Measurements from ENCODE around the gene HS6ST2.

Gene HS6ST2

GRCh38 chrX:132875650-132876522 lies 82.5 kb downstream of the HS6ST2 start:
- no peak overlapping the region for H3K4me3 ChIP-seq (ENCODE audit: low read length)
- no peaks in the 10 kb centered on the region for H3K27me3 ChIP-seq (ENCODE audit: control insufficient read depth, low read length)
- H3K36me3 ChIP-seq (ENCODE audit: control insufficient read depth, low read length): no peaks in the 10 kb centered on the region
- H3K9me2 ChIP-seq (replicated peaks; ENCODE audit: control insufficient read depth, low read length): no peaks in the 10 kb centered on the region
- no peaks in the 10 kb centered on the region for H3F3A ChIP-seq (ENCODE audit: control insufficient read depth, insufficient read depth)
- H3K79me2 ChIP-seq (ENCODE audit: control insufficient read depth, low read length): no peaks in the 10 kb centered on the region
- no peaks in the 10 kb centered on the region for H4K20me1 ChIP-seq (ENCODE audit: control insufficient read depth, insufficient read depth, low read depth, low read length)
- H3K4me1 ChIP-seq (ENCODE audit: control insufficient read depth, low read length): no peaks in the 10 kb centered on the region
- no peak overlapping the region for H3K4me2 ChIP-seq (ENCODE audit: low read length)
- H3K27ac ChIP-seq (ENCODE audit: low read depth, low read length): no peak overlapping the region
- TF ChIP-seq EZH2phosphoT487 (IDR thresholded peaks at IDR 0.05; ENCODE audit: borderline replicate concordance, low read length) (no peak), CTCF (IDR thresholded peaks at IDR 0.05; ENCODE audit: low read depth, low read length, poor library complexity, severe bottlenecking) (no peak)
- H3K9me3 ChIP-seq (ENCODE audit: control insufficient read depth, insufficient read depth, low read length): no peaks in the 10 kb centered on the region

GRCh38 chrX:132862562-132862961 lies 95.9 kb downstream of the HS6ST2 start:
- H3K4me2 ChIP-seq (ENCODE audit: low read length): no peak overlapping the region
- H3K9me3 ChIP-seq (ENCODE audit: control insufficient read depth, insufficient read depth, low read length): no peaks in the 10 kb centered on the region
- no peaks in the 10 kb centered on the region for H3K79me2 ChIP-seq (ENCODE audit: control insufficient read depth, low read length)
- H3K27me3 ChIP-seq (ENCODE audit: control insufficient read depth, low read length): no peaks in the 10 kb centered on the region
- TF ChIP-seq EZH2phosphoT487 (IDR thresholded peaks at IDR 0.05; ENCODE audit: borderline replicate concordance, low read length) (no peak), CTCF (IDR thresholded peaks at IDR 0.05; ENCODE audit: low read depth, low read length, poor library complexity, severe bottlenecking) (no peak)
- H4K20me1 ChIP-seq (ENCODE audit: control insufficient read depth, insufficient read depth, low read depth, low read length): no peaks in the 10 kb centered on the region
- H3F3A ChIP-seq (ENCODE audit: control insufficient read depth, insufficient read depth): no peaks in the 10 kb centered on the region
- H3K9me2 ChIP-seq (replicated peaks; ENCODE audit: control insufficient read depth, low read length): no peaks in the 10 kb centered on the region
- no peaks in the 10 kb centered on the region for H3K36me3 ChIP-seq (ENCODE audit: control insufficient read depth, low read length)
- H3K4me1 ChIP-seq (ENCODE audit: control insufficient read depth, low read length): no peaks in the 10 kb centered on the region
- no peak overlapping the region for H3K27ac ChIP-seq (ENCODE audit: low read depth, low read length)
- H3K4me3 ChIP-seq (ENCODE audit: low read length): no peak overlapping the region

- Histone ChIP-seq H3K79me2 (ENCODE audit: control insufficient read depth, low read length) (no peaks in the 10 kb centered on the region), H4K20me1 (ENCODE audit: control insufficient read depth, insufficient read depth, low read depth, low read length) (no peaks in the 10 kb centered on the region), H3K4me2 (ENCODE audit: low read length) (no peak overlapping the region), H3K9me3 (ENCODE audit: control insufficient read depth, insufficient read depth, low read length) (no peaks in the 10 kb centered on the region), H3K36me3 (ENCODE audit: control insufficient read depth, low read length) (no peaks in the 10 kb centered on the region), H3K9me2 (replicated peaks; ENCODE audit: control insufficient read depth, low read length) (no peaks in the 10 kb centered on the region), H3K4me3 (ENCODE audit: low read length) (no peak overlapping the region), H3K27me3 (ENCODE audit: control insufficient read depth, low read length) (no peaks in the 10 kb centered on the region), H3K27ac (ENCODE audit: low read depth, low read length) (no peak overlapping the region), H3K4me1 (ENCODE audit: control insufficient read depth, low read length) (no peaks in the 10 kb centered on the region), H3F3A (ENCODE audit: control insufficient read depth, insufficient read depth) (no peaks in the 10 kb centered on the region)
- no peak for TF ChIP-seq CTCF (IDR thresholded peaks at IDR 0.05; ENCODE audit: low read depth, low read length, poor library complexity, severe bottlenecking)
- no peak for TF ChIP-seq EZH2phosphoT487 (IDR thresholded peaks at IDR 0.05; ENCODE audit: borderline replicate concordance, low read length)
Observed at GRCh38 chrX:132861076-132861475, 97.4 kb downstream of the HS6ST2 start.

Measured in DOHH2 (cell line).